Spleen (tissue), 7 donors: Measurements from ENCODE around the gene ERC2.

Experiments used
- CTCF ChIP-seq, 11 experiments: fragments of 200-600 bp in 7 of 11; fragments of 450-650 bp in 4 of 11; sonication (generic) in 4 of 11; IDR thresholded peaks in 8 of 11; conservative IDR thresholded peaks in 3 of 11; 1 replicate in 7 of 11; 2 replicates in 4 of 11; pipeline versions ENCODE4 v1.4.0 to v1.8.0; 2016 to 2021; ENCODE audit warnings: antibody characterized with exemption in 11 of 11, inconsistent platforms in 4 of 11, mild to moderate bottlenecking in 1 of 11
- POLR2A ChIP-seq, 3 donors: fragments of 450-650 bp; IDR thresholded peaks; one replicate each; pipeline ENCODE4 v1.5.1; 2017; ENCODE audit warnings: antibody characterized with exemption in 3 of 3, mild to moderate bottlenecking in 1 of 3
- POLR2AphosphoS5 ChIP-seq, 3 donors: sonication (generic); formaldehyde crosslinking; IDR thresholded peaks; one replicate each; pipeline ENCODE4 v1.5.1; 2017; ENCODE audit warnings: antibody characterized with exemption in 3 of 3
- donor health status: DM: no; HTN: no; CAD: no; lungs with moderate emphysema.
- donor health status: DM: no; HTN: no; CAD: no.
- donor health status: DM: no; HTN: no; CAD: no.

- TF ChIP-seq POLR2AphosphoS5 (IDR thresholded peaks at IDR 0.05) (no peak), CTCF (IDR thresholded peaks at IDR 0.05 in 8 of 11, conservative IDR thresholded peaks at IDR 0.05 in 3 of 11) (no peak), POLR2A (IDR thresholded peaks at IDR 0.05) (no peak)
These were observed 361.1 kb downstream of the ERC2 start for GRCh38 chr3:56107157-56107556.
